Measurements from ENCODE around the gene SRCIN1.

SRCIN1 gene

DNA sequence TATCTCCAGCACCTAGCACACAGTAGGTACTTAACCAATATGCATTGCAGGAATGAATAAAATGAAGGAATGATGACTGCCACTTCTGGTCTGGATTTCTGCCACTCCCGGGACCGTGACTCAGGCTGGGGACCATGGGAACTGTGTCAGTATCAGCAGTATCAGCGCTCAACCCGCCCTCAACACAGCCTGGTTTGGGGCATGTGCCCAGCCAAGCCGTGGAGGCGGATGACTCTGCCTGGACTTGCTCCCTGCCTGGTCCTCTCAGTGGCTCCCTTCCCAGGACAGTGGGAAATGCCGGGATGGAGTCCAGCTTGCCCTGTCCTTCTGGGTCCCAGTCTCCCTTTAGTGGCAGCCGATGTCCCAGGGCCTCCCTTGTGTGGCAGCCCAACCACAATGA, 55.1 kb downstream of the SRCIN1 start:
- DNase-seq (ENCODE audit: low read depth, low spot score): no peak
- no peak overlapping the region for H3K4me3 ChIP-seq (ENCODE audit: low read depth, low read length)
- CTCF ChIA-PET: interaction anchor here (1.3 to 18.9 kb wide), 5 partner anchors 5 to 114 kb away, joined by 3 to 310 read pairs (median 202); no protein-coding TSS in a partner anchor
- no peak for TF ChIP-seq CTCF (IDR thresholded peaks at IDR 0.05; ENCODE audit: insufficient read depth, low read length, missing control alignments)
- POLR2A ChIA-PET: no interaction called here

- POLR2A ChIA-PET: interaction anchor here (0.6 kb wide), 1 partner anchor 135 kb away, joined by 3 read pairs; no protein-coding TSS in a partner anchor
- CTCF ChIA-PET: interaction anchor here (1.1 to 18.9 kb wide), 4 partner anchors 6 to 115 kb away, joined by 3 to 310 read pairs (median 103); no protein-coding TSS in a partner anchor
- no peak for TF ChIP-seq CTCF (IDR thresholded peaks at IDR 0.05; ENCODE audit: insufficient read depth, low read length, missing control alignments)
- no peak overlapping the region for H3K4me3 ChIP-seq (ENCODE audit: low read depth, low read length)
- no peak for DNase-seq (ENCODE audit: low read depth, low spot score)
Measured at GRCh38 chr17:38549285-38549684, 56.5 kb downstream of the SRCIN1 start.

DNA sequence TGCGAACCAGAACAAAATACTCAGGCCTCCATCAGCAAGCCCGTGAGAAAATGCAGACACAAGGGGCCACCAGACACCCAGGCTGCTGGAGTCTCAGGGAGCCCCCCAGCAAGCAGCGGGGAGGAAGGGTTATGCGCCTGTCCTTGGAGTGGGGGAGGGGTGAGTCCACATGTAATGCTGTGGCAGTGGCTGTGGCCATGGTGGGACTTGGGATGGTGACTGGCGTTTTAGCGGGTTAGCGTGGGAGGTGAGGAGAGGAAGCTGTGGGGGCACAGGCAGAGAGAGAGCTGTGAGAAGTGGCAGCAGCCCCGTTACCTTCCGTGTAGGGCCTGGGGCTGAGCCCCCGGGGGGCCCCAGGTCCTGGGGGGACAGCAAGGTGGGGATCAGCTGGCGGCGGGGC, 58.3 kb downstream of the SRCIN1 start:
- ChIA-PET CTCF (interaction anchor here (2.4 to 18.9 kb wide), 3 partner anchors 8 to 117 kb away, joined by 10 to 310 read pairs (median 202); no protein-coding TSS in a partner anchor), POLR2A (no interaction called here)

GRCh38 chr17:38546396-38546795, 59.4 kb downstream of the SRCIN1 start:
- POLR2A ChIA-PET: no interaction called here

More for the DNA sequence above, 58.3 kb downstream of the SRCIN1 start:
- DNase-seq (ENCODE audit: low read depth, low spot score): no peak
- TF ChIP-seq CTCF (IDR thresholded peaks at IDR 0.05; ENCODE audit: insufficient read depth, low read length, missing control alignments): no peak
- H3K4me3 ChIP-seq (ENCODE audit: low read depth, low read length): no peak overlapping the region

DNA sequence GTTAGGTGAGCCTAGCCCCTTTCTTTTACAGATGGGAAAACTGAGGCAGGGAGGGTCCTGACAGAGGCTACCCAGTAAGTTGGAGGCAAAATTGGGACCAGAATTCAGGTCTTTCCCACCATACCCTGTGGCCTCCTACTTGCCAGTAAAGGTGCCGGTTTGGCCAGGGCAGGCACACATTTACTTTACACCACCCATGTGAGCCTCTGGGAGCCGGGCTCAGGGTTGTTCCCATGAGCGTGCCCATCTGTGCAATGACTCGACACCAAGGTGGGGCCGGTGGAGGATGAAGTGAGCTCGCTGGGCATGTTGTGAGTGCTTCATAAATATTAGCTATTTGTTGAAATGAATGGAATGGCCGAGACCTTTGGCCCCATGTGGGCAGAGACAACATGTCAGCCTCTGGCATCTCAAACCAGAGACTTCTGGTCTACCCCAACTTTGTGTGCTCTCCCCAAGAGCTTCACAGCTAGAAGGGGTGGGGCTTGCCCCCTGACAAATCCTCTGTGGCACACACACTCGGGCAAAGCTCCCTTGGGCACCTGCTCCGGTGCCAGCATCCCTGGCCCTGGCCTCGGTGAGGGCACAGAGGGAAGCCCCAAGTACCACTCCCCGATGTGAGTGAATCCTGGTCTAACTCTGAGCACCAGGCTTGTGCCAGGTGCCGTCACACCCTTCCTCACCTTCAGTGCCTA, 60.1 kb downstream of the SRCIN1 start:
- DNase-seq (ENCODE audit: low read depth, low spot score): no peak
- no peak overlapping the region for H3K4me3 ChIP-seq (ENCODE audit: low read depth, low read length)
- no peak for TF ChIP-seq CTCF (IDR thresholded peaks at IDR 0.05; ENCODE audit: insufficient read depth, low read length, missing control alignments)
- ChIA-PET CTCF (interaction anchor here (0.7 to 18.9 kb wide), 4 partner anchors 8 to 40 kb away, joined by 3 to 202 read pairs (median 4); no protein-coding TSS in a partner anchor), POLR2A (no interaction called here)

More at GRCh38 chr17:38546396-38546795, 59.4 kb downstream of the SRCIN1 start:
- CTCF ChIA-PET: interaction anchor here (1.5 to 18.9 kb wide), 4 partner anchors 9 to 118 kb away, joined by 3 to 310 read pairs (median 104); no protein-coding TSS in a partner anchor
- no peak for TF ChIP-seq CTCF (IDR thresholded peaks at IDR 0.05; ENCODE audit: insufficient read depth, low read length, missing control alignments)
- no peak for DNase-seq (ENCODE audit: low read depth, low spot score)
- no peak overlapping the region for H3K4me3 ChIP-seq (ENCODE audit: low read depth, low read length)

DNA sequence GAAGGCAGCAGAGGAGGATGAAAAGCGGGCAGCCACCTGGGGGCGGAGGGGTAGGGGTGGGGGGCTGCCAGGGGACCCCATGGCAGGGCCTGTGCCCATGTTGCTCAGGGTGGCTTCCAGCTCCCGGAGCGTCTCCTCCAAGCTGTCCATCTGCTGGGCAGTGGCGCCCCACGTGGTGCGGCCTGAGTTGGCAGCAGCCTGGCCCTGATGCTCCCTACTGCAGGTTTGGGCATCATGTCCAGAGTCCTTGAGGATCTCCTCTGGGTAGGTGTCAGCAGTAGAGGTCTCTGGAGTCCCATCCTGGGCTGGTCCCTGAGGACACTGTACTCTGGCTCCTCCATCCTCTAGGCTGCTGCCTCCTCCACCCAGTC, 60.9 kb downstream of the SRCIN1 start:
- ChIA-PET CTCF (interaction anchor here (1.5 to 18.9 kb wide), 3 partner anchors 8 to 10 kb away, joined by 3 to 202 read pairs (median 5); no protein-coding TSS in a partner anchor), POLR2A (no interaction called here)
- no peak for DNase-seq (ENCODE audit: low read depth, low spot score)
- no peak overlapping the region for H3K4me3 ChIP-seq (ENCODE audit: low read depth, low read length)
- no peak for TF ChIP-seq CTCF (IDR thresholded peaks at IDR 0.05; ENCODE audit: insufficient read depth, low read length, missing control alignments)
